GM12878 (cell line): ENCODE data around the gene ALG2. TPM values are rescaled to one million over a fixed set of nuclear protein-coding genes. Genes with fewer than 3 reads are reported as not detected.

ENCODE experiments used
- ATAC-seq: fragments of 200-7000 bp; cut with Tn5 transposase; 3 replicates; pipeline ENCODE4 v1.9.1; 2020; ENCODE audit warnings: mild to moderate bottlenecking, moderate library complexity
- BruUV-seq: library from RNA; stranded (reverse); fragments of 400-500 nt; replicated peaks from 2 replicates; lab custom pipeline; 2021; lab: Mats Ljungman, UMichigan
- CTCF ChIA-PET: fragments of 300-600 bp; sonication (Branson Sonifier 250); formaldehyde crosslinking; extraction: SDS; loops from one replicate; lab custom pipeline; 2021; ENCODE audit warnings: inconsistent platforms; lab: Yijun Ruan, JAX
- POLR2A ChIA-PET: fragments of 350-600 bp; formaldehyde crosslinking; extraction: SDS; loops from one replicate; lab custom pipeline; 2021; ENCODE audit warnings: inconsistent platforms; lab: Charles Lee
- RAD21 ChIA-PET: fragments of 300-600 bp; sonication (Branson Sonifier 250); formaldehyde crosslinking; loops from one replicate; lab custom pipeline; 2023; ENCODE audit warnings: antibody characterized with exemption; ENCODE audit not compliant: unreplicated experiment; lab: Charles Lee
- SMC1A ChIA-PET: fragments of 300-600 bp; sonication (Branson Sonifier 250); formaldehyde crosslinking; loops from one replicate; lab custom pipeline; 2023; ENCODE audit not compliant: unreplicated experiment, uncharacterized antibody; lab: Charles Lee
- DNase-seq: peaks from one replicate; pipeline ENCODE4 v3.0.0-alpha.2; 2011; ENCODE audit warnings: low read depth, low spot score
- FAIRE-seq: peaks from 3 replicates; lab custom pipeline; 2011; peaks lifted over from hg19 to GRCh38; lab: Jason Lieb, UNC
- H2AFZ ChIP-seq: 2 replicates; pipeline ENCODE4 v1.6.0; 2011; ENCODE audit warnings: low read depth, low read length, control low read depth; ENCODE audit not compliant: control insufficient read depth
- H3K27ac ChIP-seq: 2 replicates; pipeline ENCODE4 v1.5.1; 2011; ENCODE audit warnings: control low read depth; ENCODE audit not compliant: control insufficient read depth, insufficient read depth
- H3K27me3 ChIP-seq, 2 experiments: replicated peaks in 1 of 2; 2 replicates each; pipeline versions ENCODE4 v1.6.0 to v1.6.1; 2011; ENCODE audit warnings: low read length in 1 of 2; ENCODE audit not compliant: control insufficient read depth in 2 of 2, insufficient read depth in 2 of 2
- H3K36me3 ChIP-seq, 2 experiments: 2 replicates each; pipeline ENCODE4 v1.5.1; 2011; ENCODE audit warnings: low read length in 1 of 2; ENCODE audit not compliant: control insufficient read depth in 2 of 2, insufficient read depth in 2 of 2
- H3K4me1 ChIP-seq: 2 replicates; pipeline ENCODE4 v1.6.1; 2011; ENCODE audit warnings: mild to moderate bottlenecking, low read length, moderate library complexity, mixed read lengths; ENCODE audit not compliant: control insufficient read depth, insufficient read depth
- H3K4me2 ChIP-seq: 2 replicates; pipeline ENCODE4 v1.6.0; 2011; ENCODE audit warnings: control low read depth; ENCODE audit not compliant: control insufficient read depth, insufficient read depth
- H3K4me3 ChIP-seq: fragments of 200-600 bp; sonication (generic); 2 replicates; pipeline ENCODE4 v1.5.1; 2016
- H3K79me2 ChIP-seq: 2 replicates; pipeline ENCODE4 v1.6.0; 2011; ENCODE audit warnings: low read length; ENCODE audit not compliant: control insufficient read depth, insufficient read depth
- H3K9ac ChIP-seq: 2 replicates; pipeline ENCODE4 v1.8.0; 2011; ENCODE audit warnings: low read length, control low read depth, mixed read lengths; ENCODE audit not compliant: control insufficient read depth, insufficient read depth
- H3K9me3 ChIP-seq: replicated peaks from 3 replicates; pipeline ENCODE4 v1.5.1; 2011; ENCODE audit warnings: mild to moderate bottlenecking, low read length; ENCODE audit not compliant: control insufficient read depth, insufficient read depth
- H4K20me1 ChIP-seq: 2 replicates; pipeline ENCODE4 v1.6.0; 2011; ENCODE audit not compliant: control insufficient read depth, insufficient read depth
- BCLAF1 ChIP-seq: fragments of 450-650 bp; IDR thresholded peaks from 2 replicates; pipeline ENCODE4 v1.6.1; 2017; ENCODE audit warnings: antibody characterized with exemption, mild to moderate bottlenecking, moderate library complexity
- BMI1 ChIP-seq: fragments of 450-650 bp; IDR thresholded peaks from 2 replicates; pipeline ENCODE4 v1.6.1; 2016; ENCODE audit warnings: mild to moderate bottlenecking, moderate library complexity, borderline replicate concordance
- CBX5 ChIP-seq: sonication (generic); IDR thresholded peaks from 2 replicates; pipeline ENCODE4 v1.6.1; 2016; ENCODE audit warnings: low read depth, moderate library complexity, mild to moderate bottlenecking, inconsistent platforms
- CEBPB ChIP-seq, 2 experiments: fragments of 150-350 bp in 1 of 2; IDR thresholded peaks; 2 replicates each; pipeline ENCODE4 v1.6.1; 2012 to 2014; ENCODE audit warnings: low read depth in 2 of 2, low read length in 2 of 2, borderline replicate concordance in 1 of 2, inconsistent platforms in 1 of 2
- CREB1 ChIP-seq: IDR thresholded peaks from 2 replicates; pipeline ENCODE4 v1.6.1; 2012; ENCODE audit warnings: low read depth, mild to moderate bottlenecking, inconsistent platforms
- FOXM1 ChIP-seq: IDR thresholded peaks from 2 replicates; pipeline ENCODE4 v1.6.1; 2012; ENCODE audit warnings: low read depth, mild to moderate bottlenecking, inconsistent platforms, low read length, moderate library complexity
- HSF1 ChIP-seq: fragments of 150-350 bp; IDR thresholded peaks from 2 replicates; pipeline ENCODE4 v1.6.1; 2014; ENCODE audit warnings: mild to moderate bottlenecking, low read depth, low read length
- MAX ChIP-seq: IDR thresholded peaks from 2 replicates; pipeline ENCODE4 v1.6.1; 2012; ENCODE audit warnings: low read depth, low read length, improper control_type of control experiment
- RFX5 ChIP-seq: IDR thresholded peaks from 2 replicates; pipeline ENCODE4 v1.6.1; 2011; ENCODE audit warnings: low read depth, low read length, improper control_type of control experiment
- SIX5 ChIP-seq: IDR thresholded peaks from 2 replicates; pipeline ENCODE4 v1.6.1; 2011; ENCODE audit warnings: mild to moderate bottlenecking, low read depth, low read length, moderate library complexity; ENCODE audit not compliant: severe bottlenecking
- SPI1 ChIP-seq: IDR thresholded peaks from 2 replicates; pipeline ENCODE4 v1.6.1; 2011; ENCODE audit warnings: low read depth, mild to moderate bottlenecking, low read length, moderate library complexity, borderline replicate concordance; ENCODE audit not compliant: insufficient read depth
- STAT3 ChIP-seq: IDR thresholded peaks from 2 replicates; pipeline ENCODE4 v1.6.1; 2011; ENCODE audit warnings: low read depth, low read length, improper control_type of control experiment
- YBX1 ChIP-seq: fragments of 450-650 bp; IDR thresholded peaks from 2 replicates; pipeline ENCODE4 v1.6.1; 2016; ENCODE audit warnings: antibody characterized with exemption
- ZBTB33 ChIP-seq: fragments of 450-650 bp; IDR thresholded peaks from 2 replicates; pipeline ENCODE4 v1.6.1; 2017; ENCODE audit warnings: mild to moderate bottlenecking
- ZNF217 ChIP-seq: fragments of 450-650 bp; IDR thresholded peaks from 2 replicates; pipeline ENCODE4 v1.6.1; 2017; ENCODE audit warnings: antibody characterized with exemption, mild to moderate bottlenecking
- ZNF274 ChIP-seq: IDR thresholded peaks from one replicate; pipeline ENCODE4 v1.8.0; 2011; ENCODE audit not compliant: insufficient read length, insufficient read depth
- WGBS: methylation state at CpG from one replicate; pipeline ENCODE4 v1.1.6; 2016; ENCODE audit warnings: low lambda C conversion rate; ENCODE audit not compliant: insufficient replicate concordance, insufficient coverage; ENCODE audit errors: missing lambda C conversion rate; 5-methylcytosine and 5-hydroxymethylcytosine counted together
- in situ Hi-C: fragments of 300-500 bp; cut with MboI; formaldehyde crosslinking; loops from 9 replicates; pipeline ENCODE4 v1.14.3; 2018; ENCODE audit warnings: mixed read lengths
- intact Hi-C: fragments of 100-400 bp; cut with micrococcal nuclease; formaldehyde crosslinking; loops from one replicate; pipeline ENCODE4 v1.14.2; 2022; ENCODE audit not compliant: unreplicated experiment
- polyA plus RNA-seq, 11 experiments: library from polyadenylated mRNA; depleted of rRNA in 4 of 11; unstranded in 6 of 11; stranded (reverse) in 5 of 11; fragments of >200 nt; fragmentation: Nextera tagmentation in 4 of 11; fragmentation: Illumina TruSeq in 1 of 11; extraction: Ambion mirVana in 4 of 11; extraction: Trizol in 1 of 11; gene quantifications; 1 replicate in 1 of 11; 2 replicates in 10 of 11; pipeline versions ENCODE4 v1.2.1 to v1.2.3, GENCODE V29; 2011 to 2016; ENCODE audit warnings: inconsistent platforms in 2 of 11, missing spikeins in 2 of 11, low read depth in 1 of 11
- total RNA-seq, 4 experiments: library from RNA; depleted of rRNA in 3 of 4; stranded (reverse); fragments of >200 nt in 3 of 4; fragmentation: Illumina TruSeq in 1 of 4; extraction: Trizol in 1 of 4; gene quantifications; 2 replicates each; pipeline versions ENCODE4 v1.2.1 to v1.2.3, GENCODE V29; 2013 to 2021

Gene ALG2
- total and polyA plus RNA-seq, 10 of the 15 experiments (the other 5 are each of a cell fraction or from before 2014, with no cell fraction given) = 8.8 to 52.5 (median 38.6) TPM

- H2AFZ ChIP-seq = no peak overlapping the region
- SMC1A ChIA-PET = interaction anchor here (0.5 to 5.2 kb wide), 8 partner anchors 9 to 907 kb away, joined by 3 to 60 read pairs (median 4); no protein-coding TSS in a partner anchor
- in situ Hi-C loops (no loop called here), intact Hi-C loops (no loop called here)
- H3K27ac ChIP-seq = no peak overlapping the region
- H3K27me3 ChIP-seq = no peaks in the 10 kb centered on the region
- POLR2A ChIA-PET = interaction anchor here (1.3 to 1.4 kb wide), 3 partner anchors 44 to 336 kb away, joined by 3 to 4 read pairs (median 4); partner anchors contain the start of genes ALG2 and SEC61B
- RAD21 ChIA-PET = interaction anchor here (1.3 to 13.6 kb wide), 2 partner anchors 11 to 12 kb away, joined by 3 to 147 read pairs; no protein-coding TSS in a partner anchor
- 82% methylated on average over 8 of the region's 8 CpGs for WGBS
- no peak overlapping the region for H3K9ac ChIP-seq
- H3K79me2 ChIP-seq = no peaks in the 10 kb centered on the region
- peaks cover 46% of the 10 kb centered on the region for H3K4me1 ChIP-seq
- DNase-seq (no peak), FAIRE-seq (no peak), ATAC-seq (no peak)
- CTCF ChIA-PET = interaction anchor here (0.6 to 8.5 kb wide), 13 partner anchors 9 to 928 kb away, joined by 3 to 75 read pairs (median 4); partner anchors contain the start of genes ALG2 and SEC61B
- no TSS peak for BruUV-seq
- H3K4me3 ChIP-seq = no peak overlapping the region
- H4K20me1 ChIP-seq = no peaks in the 10 kb centered on the region
- H3K36me3 ChIP-seq = no peaks in the 10 kb centered on the region
- no peak overlapping the region for H3K4me2 ChIP-seq
- no peaks in the 10 kb centered on the region for H3K9me3 ChIP-seq
- TF ChIP-seq CBX5 (no peak), SIX5 (no peak), FOXM1 (no peak), ZNF217 (no peak), ZBTB33 (no peak), BCLAF1 (no peak), RFX5 (no peak), ZNF274 (no peak), HSF1 (no peak), SPI1 (no peak), YBX1 (no peak), CEBPB (IDR thresholded peaks at IDR 0.05; ENCODE audit: borderline replicate concordance in 1 of 2, low read depth in 2 of 2, low read length in 2 of 2) (no peak), MAX (no peak), BMI1 (no peak), CREB1 (no peak), STAT3 (no peak)
Measured at GRCh38 chr9:99177576-99178366, 44.0 kb downstream of the ALG2 start.
